Neural progenitor cell (in vitro differentiated cells): ENCODE results near the gene MATCAP1. TPM values are rescaled to one million over a fixed set of nuclear protein-coding genes. Genes with fewer than 3 reads are reported as not detected.

Experiments
- DNase-seq: peaks from one replicate; pipeline ENCODE4 v3.0.0-alpha.2; 2016; ENCODE audit warnings: low spot score
- H2AFZ ChIP-seq: fragments of 200-600 bp; sonication (generic); replicated peaks from 2 replicates; pipeline ENCODE4 v1.6.1; 2016; ENCODE audit warnings: antibody characterized with exemption
- H3F3A ChIP-seq: fragments of 200-600 bp; sonication (generic); 2 replicates; pipeline ENCODE4 v1.6.1; 2016; ENCODE audit warnings: antibody characterized with exemption, low read depth
- H3K27ac ChIP-seq: fragments of 200-600 bp; sonication (generic); 2 replicates; pipeline ENCODE4 v1.5.1; 2016; ENCODE audit warnings: mild to moderate bottlenecking
- H3K27me3 ChIP-seq: fragments of 200-600 bp; sonication (generic); 2 replicates; pipeline ENCODE4 v1.6.1; 2016; ENCODE audit warnings: mild to moderate bottlenecking, moderate library complexity
- H3K36me3 ChIP-seq: fragments of 200-600 bp; sonication (generic); 2 replicates; pipeline ENCODE4 v1.5.1; 2016
- H3K4me1 ChIP-seq: fragments of 200-600 bp; sonication (generic); 2 replicates; pipeline ENCODE4 v1.6.1; 2016; ENCODE audit warnings: mixed run types
- H3K4me2 ChIP-seq: fragments of 200-600 bp; sonication (generic); 2 replicates; pipeline ENCODE4 v1.6.1; 2016
- H3K4me3 ChIP-seq: fragments of 200-600 bp; sonication (generic); 2 replicates; pipeline ENCODE4 v1.5.1; 2016
- H3K79me2 ChIP-seq: fragments of 200-600 bp; sonication (generic); 2 replicates; pipeline ENCODE4 v1.6.1; 2016; ENCODE audit warnings: low read depth
- H3K9ac ChIP-seq: fragments of 200-600 bp; sonication (generic); 2 replicates; pipeline ENCODE4 v1.6.1; 2016
- H3K9me3 ChIP-seq: fragments of 200-600 bp; sonication (generic); 2 replicates; pipeline ENCODE4 v1.5.1; 2016; ENCODE audit warnings: low read depth
- H4K20me1 ChIP-seq: fragments of 200-600 bp; sonication (generic); 2 replicates; pipeline ENCODE4 v1.6.1; 2016; ENCODE audit warnings: low read depth
- H3K27ac Mint-ChIP-seq: 3 replicates; pipeline ENCODE4 v1.8.0; 2021; ENCODE audit warnings: mixed read lengths
- H3K27me3 Mint-ChIP-seq: 2 replicates; pipeline ENCODE4 v1.8.0; 2022; ENCODE audit warnings: low read depth, mild to moderate bottlenecking, inconsistent platforms, moderate library complexity, mixed read lengths; ENCODE audit not compliant: insufficient read depth
- H3K36me3 Mint-ChIP-seq: 3 replicates; pipeline ENCODE4 v1.8.0; 2021; ENCODE audit warnings: mixed read lengths
- H3K4me1 Mint-ChIP-seq: 3 replicates; pipeline ENCODE4 v1.8.0; 2021; ENCODE audit warnings: mixed read lengths
- H3K4me3 Mint-ChIP-seq: 3 replicates; pipeline ENCODE4 v1.8.0; 2021; ENCODE audit warnings: mild to moderate bottlenecking, moderate library complexity, mixed read lengths
- H3K9me3 Mint-ChIP-seq: 3 replicates; pipeline ENCODE4 v1.8.0; 2020; ENCODE audit warnings: mixed read lengths
- CTCF ChIP-seq: fragments of 200-600 bp; sonication (generic); IDR thresholded peaks from 2 replicates; pipeline ENCODE4 v1.5.1; 2017; ENCODE audit warnings: antibody characterized with exemption, mild to moderate bottlenecking
- EZH2 ChIP-seq: fragments of 200-600 bp; sonication (generic); IDR thresholded peaks from 2 replicates; pipeline ENCODE4 v1.6.1; 2017; ENCODE audit warnings: antibody characterized with exemption, mild to moderate bottlenecking, moderate library complexity
- EZH2phosphoT487 ChIP-seq: fragments of 200-600 bp; sonication (generic); IDR thresholded peaks from 2 replicates; pipeline ENCODE4 v1.6.1; 2017; ENCODE audit warnings: antibody characterized with exemption
- total RNA-seq: library from RNA; depleted of rRNA; stranded (reverse); fragments of >200 nt; gene quantifications from 2 replicates; pipeline ENCODE4 v1.2.3, GENCODE V29; 2015; ENCODE audit warnings: low replicate concordance

The MATCAP1 gene
- total RNA-seq, 1 donor from 2014 or later: 15.7 TPM

DNA sequence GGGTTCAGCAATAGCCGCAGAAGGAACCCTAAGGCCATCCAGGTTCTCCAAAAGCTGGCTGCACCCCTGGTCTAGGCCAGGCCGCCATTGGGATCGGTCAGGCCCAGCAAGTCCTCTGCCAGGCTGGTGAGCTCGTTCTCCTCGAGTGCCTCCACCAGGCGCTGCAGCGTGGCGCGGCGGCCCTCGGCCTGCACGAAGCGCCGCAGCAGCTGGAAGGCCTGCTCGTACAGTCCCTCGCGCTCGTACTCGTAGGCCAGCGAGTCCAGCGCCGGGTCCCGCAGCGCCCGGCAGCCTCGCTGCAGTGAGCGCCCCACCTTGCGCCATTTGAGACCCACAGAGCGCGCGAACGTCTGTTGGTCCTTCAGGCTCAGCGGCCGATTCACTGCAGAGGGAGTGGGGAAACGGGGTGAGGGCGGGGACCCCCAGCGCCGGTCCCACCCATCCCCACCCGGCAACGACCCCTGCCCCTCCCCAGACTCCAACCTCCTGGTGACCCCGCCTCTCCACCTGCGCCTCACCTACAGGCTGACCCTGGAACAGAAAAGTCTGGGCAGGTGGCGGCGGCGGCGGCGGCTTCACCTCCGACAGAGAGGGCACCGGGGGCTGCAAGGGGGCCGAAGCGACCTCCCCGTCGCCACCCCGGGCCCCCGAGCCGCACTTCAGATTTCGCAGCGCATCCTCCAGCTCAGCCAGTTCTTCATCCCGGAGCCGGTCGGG, 29.0 kb downstream of the MATCAP1 start:
- Mint-ChIP-seq H3K36me3 (no peaks in the 10 kb centered on the region), H3K9me3 (no peaks in the 10 kb centered on the region), H3K27me3 (peaks cover 72% of the 10 kb centered on the region), H3K4me1 (peaks cover 16% of the 10 kb centered on the region), H3K4me3 (peak overlapping the region; percentile 78), H3K27ac (no peak overlapping the region)
- no peak overlapping the region for H3K9ac ChIP-seq
- peaks cover 22% of the 10 kb centered on the region for H3F3A ChIP-seq
- peaks cover 100% of the 10 kb centered on the region for H3K27me3 ChIP-seq
- H3K4me1 ChIP-seq: peaks cover 6% of the 10 kb centered on the region
- no peaks in the 10 kb centered on the region for H3K79me2 ChIP-seq
- peak overlapping the region; percentile 55 for H2AFZ ChIP-seq
- DNase-seq: peak; percentile 66
- H4K20me1 ChIP-seq: peaks cover 33% of the 10 kb centered on the region
- H3K36me3 ChIP-seq: no peaks in the 10 kb centered on the region
- no peak for TF ChIP-seq CTCF
- no peak for TF ChIP-seq EZH2
- TF ChIP-seq EZH2phosphoT487: no peak
- peak overlapping the region; percentile 83 for H3K4me2 ChIP-seq
- H3K27ac ChIP-seq: no peak overlapping the region
- peak overlapping the region; percentile 48 for H3K4me3 ChIP-seq
- H3K9me3 ChIP-seq: no peaks in the 10 kb centered on the region

GRCh38 chr16:67151431-67152097, 32.2 kb downstream of the MATCAP1 start:
- H2AFZ ChIP-seq: peak overlapping the region; percentile 86
- Mint-ChIP-seq H3K27ac (no peak overlapping the region), H3K9me3 (peaks cover 2% of the 10 kb centered on the region), H3K4me1 (peaks cover 12% of the 10 kb centered on the region), H3K36me3 (peaks cover 7% of the 10 kb centered on the region), H3K4me3 (peak overlapping the region; percentile 81), H3K27me3 (peaks cover 55% of the 10 kb centered on the region)
- H4K20me1 ChIP-seq: peaks cover 18% of the 10 kb centered on the region
- no peak overlapping the region for H3K4me3 ChIP-seq
- no peak for TF ChIP-seq CTCF
- no peak for TF ChIP-seq EZH2phosphoT487
- TF ChIP-seq EZH2: no peak
- no peak overlapping the region for H3K27ac ChIP-seq
- peak overlapping the region; percentile 75 for H3K4me2 ChIP-seq
- H3K36me3 ChIP-seq: no peaks in the 10 kb centered on the region
- H3K79me2 ChIP-seq: no peaks in the 10 kb centered on the region
- peaks cover 33% of the 10 kb centered on the region for H3F3A ChIP-seq
- peak; percentile 13 for DNase-seq
- H3K27me3 ChIP-seq: peaks cover 75% of the 10 kb centered on the region
- H3K9me3 ChIP-seq: no peaks in the 10 kb centered on the region
- no peak overlapping the region for H3K9ac ChIP-seq
- peaks cover 6% of the 10 kb centered on the region for H3K4me1 ChIP-seq

DNA sequence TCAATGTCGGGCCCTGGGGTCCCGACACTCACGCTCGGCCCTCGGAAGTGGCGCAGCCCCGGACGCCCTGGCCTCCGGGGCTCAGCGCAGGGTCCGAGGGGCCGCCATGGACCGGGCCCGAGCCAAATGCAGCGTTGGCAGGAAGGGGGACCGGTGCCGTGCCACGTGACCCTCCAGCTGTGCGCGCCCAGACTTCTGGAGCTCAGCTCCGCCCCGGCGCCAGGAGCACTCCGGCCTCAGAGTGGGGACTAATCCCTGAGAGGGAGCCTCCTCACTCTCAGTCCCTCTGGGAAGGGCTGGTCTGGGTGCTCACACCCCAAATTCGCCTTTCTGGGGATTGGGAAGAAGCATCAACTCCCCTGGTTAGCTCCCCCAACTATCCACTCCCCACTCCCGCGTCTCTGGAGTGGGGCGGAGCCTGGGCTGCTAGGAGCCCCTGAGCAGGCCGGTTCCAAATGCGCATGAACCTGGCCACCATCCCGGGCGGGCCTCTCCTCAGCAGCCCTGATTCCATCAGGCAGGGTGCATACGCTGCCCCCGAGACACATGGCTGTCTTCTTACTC, 32.8 kb downstream of the MATCAP1 start, which contains the start of gene B3GNT9:
Gene B3GNT9 (minus strand): TSS at position 166 of the 564 bp plus-strand sequence. CDS start 513 bp downstream, outside the sequence.
- Histone ChIP-seq H3K4me1 (peaks cover 6% of the 10 kb centered on the region), H3K36me3 (no peaks in the 10 kb centered on the region), H2AFZ (peak within 1 kb of the TSS; percentile 86), H3F3A (peaks cover 33% of the 10 kb centered on the region), H3K79me2 (no peaks in the 10 kb centered on the region), H3K9me3 (no peaks in the 10 kb centered on the region), H3K4me2 (peak within 1 kb of the TSS; percentile 75), H3K27me3 (peaks cover 68% of the 10 kb centered on the region), H3K4me3 (peak within 1 kb of the TSS; percentile 52), H4K20me1 (peaks cover 16% of the 10 kb centered on the region), H3K9ac (no peak within 1 kb of the TSS), H3K27ac (no peak within 1 kb of the TSS)
- H3K4me3 Mint-ChIP-seq: peak within 1 kb of the TSS; percentile 81
- TF ChIP-seq EZH2phosphoT487 (peak; percentile 13), CTCF (no peak), EZH2 (peak; percentile 49)
- peaks cover 49% of the 10 kb centered on the region for H3K27me3 Mint-ChIP-seq
- H3K36me3 Mint-ChIP-seq: peaks cover 7% of the 10 kb centered on the region
- peaks cover 2% of the 10 kb centered on the region for H3K9me3 Mint-ChIP-seq
- H3K27ac Mint-ChIP-seq: no peak within 1 kb of the TSS
- peak; percentile 86 for DNase-seq
- H3K4me1 Mint-ChIP-seq: peaks cover 8% of the 10 kb centered on the region
